K562 (cell line): Measurements from ENCODE around the gene C13orf42. TPM values are rescaled to one million over a fixed set of nuclear protein-coding genes. Genes with fewer than 3 reads are reported as not detected.

Source experiments
- ATAC-seq: fragments of 200-7000 bp; cut with Tn5 transposase; 3 replicates; pipeline ENCODE4 v1.9.1; 2020; ENCODE audit warnings: moderate library complexity
- BruUV-seq: library from RNA; stranded (reverse); fragments of 400-500 nt; replicated peaks from 2 replicates; lab custom pipeline; 2021; lab: Mats Ljungman, UMichigan
- CTCF ChIA-PET: fragments of 300-600 bp; formaldehyde crosslinking; extraction: SDS; loops from one replicate; lab custom pipeline; 2021; ENCODE audit warnings: low intra/inter-chr PET ratio; lab: Yijun Ruan, JAX
- POLR2A ChIA-PET: fragments of 300-600, 350-650 bp; sonication (Branson Sonifier 250); formaldehyde crosslinking; extraction: SDS; loops from one replicate; lab custom pipeline; 2021; ENCODE audit warnings: antibody characterized with exemption, inconsistent platforms; lab: Yijun Ruan, JAX
- DNase-seq, 4 experiments: peaks; one replicate each; pipeline versions ENCODE4 v3.0.0 to v3.0.0-alpha.2; 2011 to 2018; ENCODE audit warnings: low spot score in 3 of 4, mixed read lengths in 3 of 4; ENCODE audit errors: extremely low read depth in 1 of 4
- FAIRE-seq: peaks from 2 replicates; lab custom pipeline; 2011; peaks lifted over from hg19 to GRCh38; lab: Jason Lieb, UNC
- H2AFZ ChIP-seq: 2 replicates; pipeline ENCODE4 v1.6.0; 2011; ENCODE audit warnings: low read depth, low read length, control low read depth, inconsistent platforms
- H3K27ac ChIP-seq: fragments of 200-600 bp; 3 replicates; pipeline ENCODE4 v1.8.0; 2011; ENCODE audit warnings: low read depth, mild to moderate bottlenecking, control low read depth, inconsistent platforms, low read length, moderate library complexity, mixed read lengths; ENCODE audit errors: extremely low read depth
- H3K27me3 ChIP-seq, 2 experiments: fragments of 300-600 bp in 1 of 2; 2 replicates in 1 of 2; 3 replicates in 1 of 2; pipeline versions ENCODE4 v1.6.0 to v1.8.0; 2011; ENCODE audit warnings: inconsistent platforms in 2 of 2, low read length in 2 of 2, mild to moderate bottlenecking in 1 of 2, mixed read lengths in 1 of 2, moderate library complexity in 1 of 2; ENCODE audit not compliant: control insufficient read depth in 2 of 2, insufficient read depth in 2 of 2
- H3K36me3 ChIP-seq: fragments of 300-600 bp; 3 replicates; pipeline ENCODE4 v1.8.0; 2011; ENCODE audit warnings: mild to moderate bottlenecking, low read length, inconsistent platforms; ENCODE audit not compliant: control insufficient read depth, insufficient read depth
- H3K4me1 ChIP-seq, 2 experiments: fragments of 200-600 bp in 1 of 2; replicated peaks in 1 of 2; 2 replicates in 1 of 2; 3 replicates in 1 of 2; pipeline versions ENCODE4 v1.5.1 to v1.8.0; 2011; ENCODE audit warnings: inconsistent platforms in 2 of 2, low read length in 2 of 2, mild to moderate bottlenecking in 1 of 2, mixed read lengths in 1 of 2, moderate library complexity in 1 of 2; ENCODE audit not compliant: control insufficient read depth in 2 of 2, insufficient read depth in 2 of 2
- H3K4me2 ChIP-seq: 2 replicates; pipeline ENCODE4 v1.6.1; 2011; ENCODE audit warnings: low read length, control low read depth, inconsistent platforms, mixed read lengths; ENCODE audit not compliant: insufficient read depth
- H3K4me3 ChIP-seq: fragments of 200-600 bp; sonication (generic), shearing (Covaris generic); 2 replicates; pipeline ENCODE4 v1.5.1; 2016; ENCODE audit warnings: control low read depth, inconsistent platforms
- H3K79me2 ChIP-seq: fragments of 200-600 bp; 3 replicates; pipeline ENCODE4 v1.8.0; 2011; ENCODE audit warnings: low read length, inconsistent platforms; ENCODE audit not compliant: control insufficient read depth, insufficient read depth
- H3K9ac ChIP-seq, 2 experiments: 2 replicates each; pipeline versions ENCODE4 v1.6.0 to v1.6.1; 2011; ENCODE audit warnings: low read depth in 2 of 2, low read length in 2 of 2, control low read depth in 1 of 2, inconsistent platforms in 1 of 2, mild to moderate bottlenecking in 1 of 2, mixed read lengths in 1 of 2; ENCODE audit not compliant: insufficient read depth in 1 of 2
- H3K9me1 ChIP-seq: one replicate; pipeline ENCODE4 v1.6.0; 2011; ENCODE audit warnings: inconsistent platforms, mild to moderate bottlenecking, low read length, moderate library complexity; ENCODE audit not compliant: control insufficient read depth, insufficient read depth
- H3K9me3 ChIP-seq: replicated peaks from 2 replicates; pipeline ENCODE4 v1.5.1; 2011; ENCODE audit warnings: low read depth, low read length, inconsistent platforms; ENCODE audit not compliant: control insufficient read depth, insufficient read depth
- H4K20me1 ChIP-seq: replicated peaks from 2 replicates; pipeline ENCODE4 v1.6.1; 2011; ENCODE audit warnings: low read length, inconsistent platforms, mixed read lengths; ENCODE audit not compliant: control insufficient read depth, insufficient read depth
- CTCF ChIP-seq, 3 experiments: IDR thresholded peaks in 2 of 3; conservative IDR thresholded peaks in 1 of 3; 2 replicates each; pipeline ENCODE4 v1.5.1; 2011 to 2012; ENCODE audit warnings: low read length in 3 of 3, mild to moderate bottlenecking in 3 of 3, control low read depth in 2 of 3, improper control_type of control experiment in 1 of 3, inconsistent platforms in 1 of 3, low read depth in 1 of 3, mixed read lengths in 1 of 3, moderate library complexity in 1 of 3; ENCODE audit not compliant: insufficient read depth in 2 of 3
- GABPB2 ChIP-seq: fragments of 250-450 bp; sonication (Bioruptor Pico); conservative IDR thresholded peaks from 2 replicates; pipeline ENCODE4 v1.5.1; 2021; ENCODE audit warnings: mild to moderate bottlenecking
- HIVEP1 ChIP-seq: fragments of 250-450 bp; sonication (Bioruptor Pico); IDR thresholded peaks from 2 replicates; pipeline ENCODE4 v1.4.0; 2020; ENCODE audit warnings: mild to moderate bottlenecking
- MEIS2 ChIP-seq: fragments of 450-650 bp; IDR thresholded peaks from 2 replicates; pipeline ENCODE4 v1.6.1; 2014; ENCODE audit warnings: mild to moderate bottlenecking; ENCODE audit not compliant: partially characterized antibody
- MLX ChIP-seq, 2 experiments: fragments of 450-650 bp in 1 of 2; sonication (generic) in 1 of 2; formaldehyde crosslinking; conservative IDR thresholded peaks; 2 replicates each; pipeline versions ENCODE4 v1.4.0 to v1.8.1; 2020 to 2022; ENCODE audit warnings: mild to moderate bottlenecking in 1 of 2, missing genetic modification reagents in 1 of 2
- PKNOX1 ChIP-seq: fragments of 450-650 bp; IDR thresholded peaks from 2 replicates; pipeline ENCODE4 v1.6.1; 2016
- SIX5 ChIP-seq, 2 experiments: IDR thresholded peaks; 2 replicates each; pipeline ENCODE4 v1.6.1; 2011; ENCODE audit warnings: low read length in 2 of 2, borderline replicate concordance in 1 of 2, low read depth in 1 of 2, mild to moderate bottlenecking in 1 of 2, moderate library complexity in 1 of 2; ENCODE audit not compliant: insufficient read depth in 1 of 2
- SMAD1 ChIP-seq: fragments of 150-350 bp; IDR thresholded peaks from 2 replicates; pipeline ENCODE4 v1.6.1; 2014; ENCODE audit warnings: low read length, low read depth; ENCODE audit not compliant: partially characterized antibody
- ZBTB34 ChIP-seq: fragments of 250-450 bp; sonication (Bioruptor Pico); IDR thresholded peaks from 2 replicates; pipeline ENCODE4 v1.8.0; 2021; ENCODE audit warnings: mild to moderate bottlenecking, moderate library complexity
- ZNF197 ChIP-seq: fragments of 200-800 bp; sonication (Bioruptor generic); IDR thresholded peaks from 2 replicates; pipeline ENCODE4 v1.6.1; 2016; ENCODE audit warnings: low read depth, missing genetic modification characterization, missing compliant biosample characterization
- WGBS: fragments of 100-300 bp; shearing (Covaris generic); methylation state at CpG from one replicate; pipeline ENCODE4 v1.1.6; 2016; ENCODE audit warnings: low coverage, mixed read lengths; ENCODE audit not compliant: insufficient coverage; ENCODE audit errors: missing lambda C conversion rate; 5-methylcytosine and 5-hydroxymethylcytosine counted together
- in situ Hi-C: fragments of 300-500 bp; cut with MboI; formaldehyde crosslinking; loops from 4 replicates; pipeline ENCODE4 v1.15.0; 2018; ENCODE audit warnings: inconsistent platforms, mixed read lengths
- intact Hi-C: fragments of 100-400 bp; cut with micrococcal nuclease; formaldehyde crosslinking; loops from 2 replicates; pipeline ENCODE4 v1.14.2; 2022
- polyA plus RNA-seq, 8 experiments: library from polyadenylated mRNA; depleted of rRNA in 4 of 8; stranded (reverse) in 5 of 8; unstranded in 3 of 8; fragments of >200 nt; fragmentation: Nextera tagmentation in 2 of 8; fragmentation: Illumina TruSeq in 1 of 8; extraction: Ambion mirVana in 2 of 8; extraction: Trizol in 1 of 8; gene quantifications; 2 replicates each; pipeline versions ENCODE4 v1.2.1 to v1.2.3, GENCODE V29; 2011 to 2014; ENCODE audit warnings: inconsistent platforms in 1 of 8, missing spikeins in 1 of 8
- total RNA-seq, 7 experiments: library from RNA; depleted of rRNA in 6 of 7; stranded (reverse); fragments of >200 nt in 6 of 7; fragmentation: Illumina TruSeq in 2 of 7; extraction: Trizol in 2 of 7; gene quantifications; 2 replicates each; pipeline versions ENCODE4 v1.2.1 to v1.2.3, GENCODE V29; 2011 to 2021; ENCODE audit warnings: low replicate concordance in 1 of 7

Gene C13orf42
- total and polyA plus RNA-seq, 9 of the 15 experiments (the other 6 are each of a cell fraction or from before 2014, with no cell fraction given) = 0.18 TPM; not detected in 8

GRCh38 chr13:51111997-51112396 lies 923 bp upstream of the C13orf42 start:
- WGBS = 0% methylated on average over 1 of the region's 1 CpG
- no TSS peak for BruUV-seq
- Histone ChIP-seq H3K79me2 (no peaks in the 10 kb centered on the region), H3K27ac (no peak overlapping the region), H3K4me3 (no peak overlapping the region), H3K4me1 (no peaks in the 10 kb centered on the region; a peak in 1 of 5 replicates), H3K9me1 (no peaks in the 10 kb centered on the region), H3K27me3 (peaks cover 17 to 46% of the 10 kb centered on the region in 2 experiments; a peak in 4 of 5 replicates), H4K20me1 (no peaks in the 10 kb centered on the region), H2AFZ (no peak overlapping the region), H3K9ac (no peak overlapping the region), H3K36me3 (no peaks in the 10 kb centered on the region)
- CTCF ChIA-PET = no interaction called here
- ATAC-seq (no peak), FAIRE-seq (no peak), DNase-seq (no peak)
- POLR2A ChIA-PET = no interaction called here
- intact Hi-C loops (no loop called here), in situ Hi-C loops (no loop called here)
- TF ChIP-seq MLX (CRISPR knock-in tag; conservative IDR thresholded peaks at IDR 0.05) = no peak
- TF ChIP-seq, all 486 proteins: peak for 0
- Histone ChIP-seq H3K9me3 (no peaks in the 10 kb centered on the region), H3K4me2 (no peak overlapping the region)

GRCh38 chr13:51107996-51108395 lies 3.1 kb downstream of the C13orf42 start:
- Histone ChIP-seq H4K20me1 (no peaks in the 10 kb centered on the region), H3K9me1 (no peaks in the 10 kb centered on the region), H3K79me2 (no peaks in the 10 kb centered on the region), H3K4me3 (no peak overlapping the region), H3K27ac (no peak overlapping the region), H3K36me3 (no peaks in the 10 kb centered on the region), H3K4me1 (no peaks in the 10 kb centered on the region; a peak in 1 of 5 replicates), H3K9me3 (no peaks in the 10 kb centered on the region), H3K9ac (no peak overlapping the region), H2AFZ (no peak overlapping the region), H3K4me2 (no peak overlapping the region), H3K27me3 (peaks cover 17 to 49% of the 10 kb centered on the region in 2 experiments; a peak in 4 of 5 replicates)
- intact Hi-C loops (no loop called here), in situ Hi-C loops (no loop called here)
- ChIA-PET POLR2A (no interaction called here), CTCF (no interaction called here)
- BruUV-seq = no TSS peak
- no peak for FAIRE-seq
- no peak for ATAC-seq
- DNase-seq = no peak
- WGBS = 0% methylated on average over 2 of the region's 4 CpGs
- TF ChIP-seq SMAD1 (no peak), MEIS2 (no peak), CTCF (IDR thresholded peaks at IDR 0.05 in 2 of 3, conservative IDR thresholded peaks at IDR 0.05 in 1 of 3; ENCODE audit: insufficient read depth in 2 of 3, low read depth in 1 of 3, low read length in 3 of 3) (no peak), SIX5 (IDR thresholded peaks at IDR 0.05; ENCODE audit: borderline replicate concordance in 1 of 2, insufficient read depth in 1 of 2, low read depth in 1 of 2, low read length in 2 of 2) (no peak), PKNOX1 (no peak), GABPB2 (CRISPR knock-in tag) (no peak), HIVEP1 (no peak), ZNF197 (CRISPR knock-in tag) (no peak), ZBTB34 (CRISPR knock-in tag) (no peak)
